PC-3 (cell line): ENCODE measurements around the gene USH1C.

Experiments
- CTCF ChIP-seq: fragments of 300-600 bp; sonication (generic); conservative IDR thresholded peaks from 2 replicates; pipeline ENCODE4 v1.5.1; 2017; ENCODE audit warnings: antibody characterized with exemption, low read depth, mild to moderate bottlenecking, low read length
- EZH2phosphoT487 ChIP-seq: fragments of 300-600 bp; sonication (generic); IDR thresholded peaks from 2 replicates; pipeline ENCODE4 v1.6.1; 2018; ENCODE audit warnings: mild to moderate bottlenecking, antibody characterized with exemption, low read length, borderline replicate concordance

GRCh38 chr11:17538731-17539130, 5.5 kb downstream of the USH1C start:
- TF ChIP-seq CTCF (no peak), EZH2phosphoT487 (no peak)
